ENCODE measurements around the gene ARHGEF1. TPM values are rescaled to one million over a fixed set of nuclear protein-coding genes. Genes with fewer than 3 reads are reported as not detected.
"Not testable (repeated sequence)": the region's sequence is repeated elsewhere in the genome, so short reads cannot be mapped to it uniquely, and the experiment has no call there.

Gene ARHGEF1
- total RNA-seq, 8 experiments from 2014 or later: 10.4 to 64.9 (median 24.2) TPM

DNA sequence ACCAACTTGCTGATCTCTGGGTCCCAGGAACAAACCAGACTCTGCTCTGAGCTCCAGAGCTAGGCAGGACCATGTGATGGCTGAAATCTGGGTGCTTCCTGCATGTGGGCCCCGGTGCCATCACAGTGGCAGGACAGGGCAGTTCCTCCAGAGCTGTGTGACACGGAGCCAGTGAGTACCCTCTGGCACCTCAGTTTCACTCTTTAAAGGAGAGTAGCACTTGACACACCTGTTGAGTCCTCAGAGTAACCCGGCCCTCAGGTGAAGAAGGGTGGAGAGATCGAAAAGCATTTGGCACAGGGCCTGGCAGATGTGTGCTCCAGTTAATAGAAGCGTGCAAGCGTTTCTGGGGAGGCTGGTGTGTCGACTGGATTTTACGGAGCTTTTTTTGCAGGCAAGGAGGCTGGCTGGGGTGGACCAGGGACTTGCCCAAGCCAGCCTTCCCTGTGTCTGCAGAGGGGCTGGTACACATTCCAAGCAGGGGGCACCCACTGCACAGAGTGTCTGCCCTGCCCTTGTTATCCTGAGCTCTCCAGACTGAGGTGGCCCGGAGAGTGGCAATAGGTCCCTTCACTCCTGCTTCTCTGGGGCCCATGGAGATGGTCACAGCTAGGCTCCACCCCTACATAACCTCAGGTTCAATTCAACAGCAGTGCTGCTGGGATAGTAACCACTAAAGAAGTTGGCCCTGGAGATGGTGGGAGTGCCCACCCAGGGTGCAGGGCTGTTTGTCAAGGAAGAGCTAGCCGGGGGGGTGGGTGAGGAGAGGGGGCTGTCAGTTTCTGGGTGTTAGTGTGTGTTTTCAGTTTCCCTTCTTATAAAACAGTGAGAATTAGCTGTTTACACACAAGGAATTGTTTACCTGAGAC is 14.6 kb upstream of the ARHGEF1 start:
- no peaks in the 10 kb centered on the region for H3K4me1 ChIP-seq (replicated peaks in 1 of 2)
- in situ Hi-C loops (cut with MboI; ENCODE audit: low pct_unique_long_range_greater_than_20kb in 2 of 9, low sequenced_read_pairs in 9 of 9, unreplicated experiment in 9 of 9): no loop called here
- WGBS, 10 experiments: 86 to 100% (median 93%) methylated on average over 1 to 5 of the region's 10 CpGs; no CpG with 5 or more reads in 5 of the 10 experiments
- no peak overlapping the region for H3K4me3 ChIP-seq
- H3K27ac ChIP-seq: no peak overlapping the region
- ATAC-seq (replicated peaks in 6 of 8): no peak

DNA sequence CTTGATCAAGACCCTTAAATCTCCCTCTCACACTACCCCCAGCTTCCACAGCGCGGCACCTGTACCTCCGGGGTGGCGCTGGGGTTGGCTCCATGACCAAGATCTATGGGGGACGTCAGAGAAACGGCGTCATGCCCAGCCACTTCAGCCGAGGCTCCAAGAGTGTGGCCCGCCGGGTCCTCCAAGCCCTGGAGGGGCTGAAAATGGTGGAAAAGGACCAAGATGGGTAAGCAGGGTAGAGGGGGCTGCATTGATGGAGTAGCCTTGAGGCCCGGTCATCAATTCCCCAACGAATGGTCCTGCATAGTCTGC is 14.0 kb upstream of the ARHGEF1 start:
- no peak for ATAC-seq (replicated peaks in 6 of 8)
- in situ Hi-C loops (cut with MboI; ENCODE audit: low pct_unique_long_range_greater_than_20kb in 2 of 9, low sequenced_read_pairs in 9 of 9, unreplicated experiment in 9 of 9): no loop called here
- H3K27ac ChIP-seq: no peak overlapping the region
- no peak overlapping the region for H3K4me3 ChIP-seq
- no peaks in the 10 kb centered on the region for H3K4me1 ChIP-seq (replicated peaks in 1 of 2)
- WGBS, 10 experiments: 94% methylated on average over 9 of the region's 12 CpGs; no CpG with 5 or more reads in 9 of the 10 experiments

DNA sequence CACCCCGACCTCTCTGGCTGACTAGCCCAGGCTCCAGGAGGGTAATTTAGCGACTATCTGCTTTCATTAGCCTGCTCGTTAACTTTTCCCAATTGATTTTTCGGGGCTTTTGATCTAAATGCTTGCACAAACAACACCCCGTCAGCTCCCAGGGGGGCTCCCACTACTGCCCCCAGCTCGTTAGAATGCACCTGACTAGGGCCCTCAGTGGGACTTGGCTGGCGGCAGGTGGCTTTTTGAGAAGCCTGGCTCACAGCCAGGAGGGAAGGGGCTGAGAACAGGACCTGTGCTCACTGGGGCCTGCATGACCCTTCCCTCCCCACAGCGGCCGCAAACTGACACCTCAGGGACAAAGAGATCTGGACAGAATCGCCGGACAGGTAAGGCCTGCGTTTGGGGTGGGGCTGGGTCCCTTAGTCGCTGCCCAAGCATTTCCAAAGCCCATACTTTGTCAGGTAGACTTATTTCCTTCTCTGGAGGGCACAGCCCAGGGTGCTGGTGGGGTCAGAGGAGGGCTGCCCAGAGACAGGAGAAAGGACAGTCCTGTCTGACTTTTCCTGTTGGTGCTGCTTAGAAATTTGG is 13.5 kb upstream of the ARHGEF1 start:
- H3K4me1 ChIP-seq (replicated peaks in 1 of 2): no peaks in the 10 kb centered on the region
- no peak overlapping the region for H3K27ac ChIP-seq
- no peak overlapping the region for H3K4me3 ChIP-seq
- 90 to 100% (median 96%) methylated on average over 2 to 9 of the region's 13 CpGs; no CpG with 5 or more reads in 6 of the 10 experiments for WGBS, 10 experiments
- in situ Hi-C loops (cut with MboI; ENCODE audit: low pct_unique_long_range_greater_than_20kb in 2 of 9, low sequenced_read_pairs in 9 of 9, unreplicated experiment in 9 of 9): no loop called here
- ATAC-seq (replicated peaks in 6 of 8): no peak

DNA sequence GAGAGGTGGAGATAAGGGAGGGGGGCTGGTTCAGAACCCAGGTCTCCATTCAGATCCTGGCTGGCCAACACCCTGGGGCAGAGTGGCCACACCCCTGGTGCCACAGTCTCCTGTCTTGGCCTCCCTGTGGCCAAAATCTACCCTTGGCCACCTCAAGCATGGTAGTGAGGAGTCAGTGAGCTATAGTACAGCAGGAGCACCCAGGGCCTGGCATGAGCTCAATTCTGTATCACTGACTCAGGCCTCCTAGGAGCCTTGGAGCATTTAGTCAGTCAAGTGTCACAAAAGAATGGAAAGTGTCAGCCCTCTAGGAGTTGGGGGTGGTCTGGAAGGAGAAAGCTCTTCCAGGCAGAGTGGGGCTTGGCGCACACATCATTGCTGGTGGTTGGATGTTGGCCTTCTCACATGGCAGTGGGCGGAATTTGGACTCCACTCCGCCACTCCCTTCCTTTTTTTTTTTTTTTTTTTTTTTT is 12.5 kb upstream of the ARHGEF1 start:
- in situ Hi-C loops (cut with MboI; ENCODE audit: low pct_unique_long_range_greater_than_20kb in 2 of 9, low sequenced_read_pairs in 9 of 9, unreplicated experiment in 9 of 9): loop anchor here in 1 of 9 experiments (10.0 kb wide), 1 partner anchor 84 kb away; the partner anchor contains the start of gene RABAC1
- Histone ChIP-seq H3K27ac (no peak overlapping the region), H3K4me1 (replicated peaks in 1 of 2) (no peaks in the 10 kb centered on the region), H3K4me3 (no peak overlapping the region)
- ATAC-seq (replicated peaks in 6 of 8): peak in 4 of 8 experiments; percentile 1 to 11 (median 6)
- 40 to 100% (median 83%) methylated on average over 1 to 2 of the region's 3 CpGs; no CpG with 5 or more reads in 5 of the 10 experiments for WGBS, 10 experiments

DNA sequence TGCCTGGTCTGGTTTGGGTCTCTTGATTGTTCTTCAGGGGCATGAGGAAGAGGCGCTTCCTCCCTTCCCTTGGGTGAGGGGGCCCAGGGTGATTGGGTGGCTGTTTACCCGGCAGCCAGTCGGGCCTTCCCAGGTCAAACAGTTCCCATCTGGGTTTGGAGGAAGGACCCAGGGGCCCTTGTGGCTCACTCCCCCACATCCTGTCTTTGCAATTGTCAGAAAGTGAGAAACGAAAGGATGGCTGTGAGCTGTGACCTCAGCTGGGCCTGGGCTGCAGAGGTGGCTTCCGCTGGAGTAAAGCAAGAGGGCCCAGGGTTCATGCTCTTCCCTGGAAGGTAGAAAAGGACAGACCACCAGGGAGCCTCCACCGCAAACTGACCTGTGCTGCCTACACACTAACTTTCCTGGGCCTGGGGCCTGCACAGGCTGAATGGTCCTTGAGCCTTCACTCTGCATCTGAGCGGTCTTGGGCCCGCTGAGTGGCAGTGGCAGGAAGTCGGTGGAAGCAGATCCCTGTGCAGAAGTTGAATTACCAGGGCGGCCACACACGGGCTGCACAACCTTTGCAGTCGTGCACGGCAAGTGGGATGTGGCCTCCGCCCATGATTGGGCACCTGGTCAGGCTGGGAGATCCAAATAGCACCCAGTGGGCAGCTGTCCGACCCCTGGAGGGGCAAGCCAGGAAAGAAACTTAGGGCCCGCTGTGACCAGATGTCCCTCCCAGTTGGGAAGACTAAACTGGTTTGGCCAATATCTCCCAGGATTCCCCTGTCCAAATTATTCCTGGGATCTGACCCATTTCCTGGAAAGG is 11.2 kb upstream of the ARHGEF1 start:
- peak in 5 of 8 experiments; percentile 4 to 12 (median 6) for ATAC-seq (replicated peaks in 6 of 8)
- Histone ChIP-seq H3K27ac (no peak overlapping the region), H3K4me3 (no peak overlapping the region), H3K4me1 (replicated peaks in 1 of 2) (no peaks in the 10 kb centered on the region)
- in situ Hi-C loops (cut with MboI; ENCODE audit: low pct_unique_long_range_greater_than_20kb in 2 of 9, low sequenced_read_pairs in 9 of 9, unreplicated experiment in 9 of 9): loop anchor here in 1 of 9 experiments (10.0 kb wide), 1 partner anchor 83 kb away; the partner anchor contains the start of gene RABAC1
- WGBS, 10 experiments: 58 to 100% (median 88%) methylated on average over 1 to 6 of the region's 16 CpGs; no CpG with 5 or more reads in 6 of the 10 experiments

DNA sequence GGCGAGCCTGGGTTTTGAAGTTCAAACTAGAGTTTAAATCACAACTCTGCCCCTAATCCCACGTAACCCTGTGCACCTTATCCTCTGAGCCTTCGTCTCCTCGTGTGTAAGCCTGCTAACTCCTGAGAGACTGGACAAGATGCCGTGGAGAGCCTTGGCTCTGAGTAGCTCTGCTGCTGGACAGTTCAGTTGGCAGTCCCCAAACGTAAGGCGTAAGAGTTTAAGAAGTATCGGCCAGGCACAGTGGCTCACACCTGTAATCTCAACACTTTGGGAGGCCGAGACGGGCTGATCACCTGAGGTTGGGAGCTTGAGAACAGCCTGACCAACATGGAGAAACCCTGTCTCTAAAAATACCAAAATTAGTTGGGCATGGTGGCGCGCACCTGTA is 10.6 kb upstream of the ARHGEF1 start:
- 67 to 100% (median 100%) methylated on average over 1 to 6 of the region's 12 CpGs; no CpG with 5 or more reads in 3 of the 10 experiments for WGBS, 10 experiments
- no peaks in the 10 kb centered on the region for H3K4me1 ChIP-seq (replicated peaks in 1 of 2)
- H3K27ac ChIP-seq: no peak overlapping the region
- H3K4me3 ChIP-seq: no peak overlapping the region
- peak in 1 of 8 experiments; percentile 3 for ATAC-seq (replicated peaks in 6 of 8)
- in situ Hi-C loops (cut with MboI; ENCODE audit: low pct_unique_long_range_greater_than_20kb in 2 of 9, low sequenced_read_pairs in 9 of 9, unreplicated experiment in 9 of 9): loop anchor here in 1 of 9 experiments (10.0 kb wide), 1 partner anchor 82 kb away; the partner anchor contains the start of gene RABAC1

DNA sequence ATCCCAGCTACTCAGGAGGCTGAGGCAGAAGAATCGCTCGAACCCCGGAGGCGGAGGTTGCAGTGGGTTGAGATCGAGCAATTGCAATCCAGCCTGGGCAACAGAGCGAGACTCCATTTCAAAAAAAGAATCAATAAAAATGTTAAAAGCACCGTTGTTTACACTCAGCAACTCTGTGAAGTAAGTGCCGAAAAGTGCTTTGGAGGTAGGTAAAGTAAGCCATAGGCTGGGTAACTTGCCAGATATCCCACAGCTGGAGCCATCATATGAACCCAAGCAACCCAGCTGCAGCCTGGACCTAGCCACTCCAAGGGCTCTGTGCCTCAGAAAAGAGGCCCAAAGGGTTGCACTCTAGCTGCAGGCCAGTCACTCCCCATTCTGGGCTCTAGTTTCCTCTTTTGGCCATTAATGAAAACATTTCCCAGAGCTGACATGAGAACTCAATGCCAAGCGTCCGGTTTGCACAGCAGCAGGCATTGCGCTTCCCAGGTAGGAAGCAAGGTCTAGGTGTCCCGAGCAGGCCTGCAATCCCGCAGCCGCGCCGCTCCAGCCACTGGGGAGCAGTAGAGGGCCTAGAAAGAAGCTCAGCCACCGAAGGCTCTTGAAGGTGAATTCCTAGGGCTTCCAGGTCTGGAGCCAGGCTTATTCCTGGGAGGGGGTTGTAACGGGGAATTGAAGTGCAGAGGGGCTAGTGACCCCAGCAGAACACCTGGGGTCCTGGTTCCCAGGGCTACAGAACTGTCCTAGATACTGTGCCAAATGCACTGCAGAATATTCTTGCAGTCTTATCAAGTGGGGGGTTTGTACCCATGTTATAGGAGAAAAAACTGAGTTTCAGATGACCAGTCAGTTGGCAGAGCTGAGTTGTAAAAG is 10.0 kb upstream of the ARHGEF1 start:
- ATAC-seq (replicated peaks in 6 of 8): peak; percentile 37 to 69 (median 52)
- 23 to 100% (median 61%) methylated on average over 1 to 9 of the region's 18 CpGs for WGBS, 10 experiments
- in situ Hi-C loops (cut with MboI; ENCODE audit: low pct_unique_long_range_greater_than_20kb in 2 of 9, low sequenced_read_pairs in 9 of 9, unreplicated experiment in 9 of 9): loop anchor here in 1 of 9 experiments (10.0 kb wide), 1 partner anchor 82 kb away; the partner anchor contains the start of gene RABAC1
- no peak overlapping the region for H3K4me3 ChIP-seq
- H3K4me1 ChIP-seq (replicated peaks in 1 of 2): no peaks in the 10 kb centered on the region
- H3K27ac ChIP-seq: no peak overlapping the region

DNA sequence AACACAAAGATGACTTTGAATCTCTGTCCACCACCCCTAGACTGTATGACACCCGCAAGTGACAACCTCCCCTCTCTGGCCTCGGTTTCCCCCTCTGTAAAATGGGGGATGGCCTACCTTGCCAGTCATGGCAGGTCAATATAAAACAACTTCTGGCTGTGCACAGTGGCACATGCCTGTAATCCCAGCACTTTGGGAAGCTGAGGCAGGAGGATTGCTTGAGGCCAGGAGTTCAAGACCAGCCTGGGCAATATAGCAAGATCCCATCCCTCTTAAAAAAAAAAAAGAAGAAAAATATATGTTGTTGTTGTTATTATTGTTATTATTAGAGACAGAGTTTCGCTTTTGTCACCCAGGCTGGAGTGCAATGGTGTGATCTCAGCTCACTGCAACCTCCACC is 7.0 kb upstream of the ARHGEF1 start:
- in situ Hi-C loops (cut with MboI; ENCODE audit: low pct_unique_long_range_greater_than_20kb in 2 of 9, low sequenced_read_pairs in 9 of 9, unreplicated experiment in 9 of 9): loop anchor here in 1 of 9 experiments (10.0 kb wide), 1 partner anchor 79 kb away; the partner anchor contains the start of gene RABAC1
- 25 to 80% (median 50%) methylated on average over 1 to 2 of the region's 3 CpGs; no CpG with 5 or more reads in 3 of the 10 experiments for WGBS, 10 experiments
- not testable (repeated sequence) for H3K4me3 ChIP-seq; H3K4me1 ChIP-seq (replicated peaks in 1 of 2); ATAC-seq (replicated peaks in 6 of 8); H3K27ac ChIP-seq

DNA sequence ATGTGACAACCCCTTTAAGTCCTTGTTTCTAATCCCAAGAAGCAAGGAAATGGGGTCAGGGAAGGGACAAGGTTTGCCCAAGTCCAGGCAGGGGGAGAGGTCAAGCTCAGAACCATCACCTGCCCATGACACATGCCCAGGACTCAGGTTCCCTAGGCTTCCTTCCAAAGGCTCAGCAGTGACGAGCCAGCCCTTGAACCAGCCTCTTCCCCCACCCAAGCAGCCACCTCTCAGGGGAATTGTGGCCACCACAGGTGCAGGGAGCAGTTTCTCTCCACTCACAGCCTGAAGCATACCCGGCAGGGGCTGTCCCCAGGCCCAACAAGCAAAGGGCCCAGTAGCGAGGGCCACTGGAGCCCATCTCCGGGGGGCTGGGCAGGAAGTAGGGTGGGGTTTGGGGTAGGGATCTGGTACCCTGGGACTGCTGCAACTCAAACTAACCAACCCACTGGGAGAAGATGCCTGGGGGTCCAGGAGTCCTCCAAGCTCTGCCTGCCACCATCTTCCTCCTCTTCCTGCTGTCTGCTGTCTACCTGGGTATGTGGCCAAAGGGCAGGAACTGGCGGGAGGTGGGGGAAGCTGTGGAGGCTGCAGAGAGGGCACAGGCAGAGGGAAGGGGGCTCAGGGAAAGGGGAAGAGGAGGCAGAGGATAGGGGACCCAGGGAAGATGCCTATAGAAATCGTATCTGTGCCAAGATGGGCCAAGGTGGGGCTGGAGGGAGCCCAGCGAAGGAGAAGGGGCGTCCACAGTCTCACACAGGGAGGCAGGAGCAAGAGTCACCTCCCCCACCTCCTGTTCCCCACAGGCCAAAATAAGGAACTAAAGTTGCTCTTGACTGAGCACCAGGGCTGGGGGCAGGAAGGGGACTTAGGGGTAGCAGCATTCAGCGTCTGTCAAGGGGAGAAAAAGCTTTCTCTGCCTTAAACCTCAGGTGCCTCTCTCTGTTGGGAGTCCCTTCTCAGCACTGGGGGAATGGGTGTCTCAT is 5.8 kb upstream of the ARHGEF1 start, which contains the start of gene CD79A:
TSS of gene CD79A (plus strand) at position 433 of the 986 bp plus-strand sequence. CDS start at position 459, 26 bp downstream.
- Histone ChIP-seq H3K4me1 (replicated peaks in 1 of 2) (no peaks in the 10 kb centered on the region), H3K27ac (no peak within 1 kb of the TSS), H3K4me3 (no peak within 1 kb of the TSS)
- no peak for ATAC-seq (replicated peaks in 6 of 8)
- in situ Hi-C loops (cut with MboI; ENCODE audit: low pct_unique_long_range_greater_than_20kb in 2 of 9, low sequenced_read_pairs in 9 of 9, unreplicated experiment in 9 of 9): loop anchor here in 1 of 9 experiments (10.0 kb wide), 1 partner anchor 78 kb away; the partner anchor contains the start of gene RABAC1
- WGBS, 10 experiments: 20 to 60% (median 35%) methylated on average over 1 to 2 of the region's 9 CpGs; no CpG with 5 or more reads in 6 of the 10 experiments

DNA sequence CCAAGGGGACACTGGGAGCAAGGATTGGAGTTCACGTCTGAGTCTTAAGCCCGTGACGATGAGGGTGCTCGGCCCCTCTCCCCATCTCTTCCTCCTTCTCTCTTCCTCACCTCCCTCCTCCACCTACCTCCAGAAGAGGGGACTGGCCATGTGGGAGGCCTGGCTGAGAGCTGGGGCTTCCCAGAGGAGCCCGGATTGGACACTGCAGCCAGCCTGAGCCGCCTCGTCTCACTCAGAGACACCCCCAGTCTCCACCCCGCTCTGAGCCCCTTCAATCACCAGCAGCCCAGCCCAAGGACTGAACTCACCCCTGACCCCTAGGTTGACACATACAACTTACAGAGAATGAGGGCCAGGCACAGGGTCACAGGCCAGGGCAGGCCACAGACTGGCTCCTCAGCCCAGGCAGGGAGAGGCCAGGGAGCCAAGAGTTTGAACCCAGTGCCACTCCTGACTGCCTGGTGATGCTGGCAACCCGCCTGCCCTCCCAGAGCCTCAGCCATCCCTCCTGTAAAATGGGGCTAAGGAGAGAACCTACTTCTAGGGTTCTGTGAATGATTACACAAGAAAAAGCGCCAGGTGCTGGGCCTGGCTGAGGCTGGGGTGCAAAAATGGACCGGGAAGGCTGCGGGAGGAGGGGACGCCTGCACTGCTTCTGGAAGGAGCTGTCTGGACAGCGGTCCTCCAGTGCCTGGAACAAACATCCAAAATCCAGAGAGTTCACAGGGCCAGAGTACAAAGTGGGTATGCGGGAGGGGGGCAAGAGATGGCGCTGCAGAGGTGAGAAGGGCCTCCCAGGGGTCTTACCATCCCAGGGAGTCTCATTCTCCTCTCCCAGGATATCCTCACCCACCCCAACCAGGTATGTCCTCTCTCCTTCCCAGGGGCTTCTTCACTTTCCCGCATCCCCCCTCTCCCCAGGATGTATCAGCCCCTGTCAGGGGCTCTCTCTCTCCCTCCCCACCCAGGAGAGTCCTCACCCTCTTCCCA is 4.8 kb upstream of the ARHGEF1 start:
- ATAC-seq (replicated peaks in 6 of 8): no peak
- in situ Hi-C loops (cut with MboI; ENCODE audit: low pct_unique_long_range_greater_than_20kb in 2 of 9, low sequenced_read_pairs in 9 of 9, unreplicated experiment in 9 of 9): loop anchor here in 1 of 9 experiments (10.0 kb wide), 1 partner anchor 77 kb away; the partner anchor contains the start of gene RABAC1
- 47 to 67% (median 50%) methylated on average over 1 to 4 of the region's 17 CpGs; no CpG with 5 or more reads in 5 of the 10 experiments for WGBS, 10 experiments

More for the DNA sequence above, 4.8 kb upstream of the ARHGEF1 start:
- Histone ChIP-seq H3K27ac (no peak overlapping the region), H3K4me3 (no peak overlapping the region), H3K4me1 (replicated peaks in 1 of 2) (peaks cover 0 to under 1% of the 10 kb centered on the region in 2 donors)
